Measurements from ENCODE around the gene EYA3. TPM values are rescaled to one million over a fixed set of nuclear protein-coding genes. Genes with fewer than 3 reads are reported as not detected.

EYA3 gene
- total and polyA plus RNA-seq, 2 of the 8 experiments (the other 6 are each of a cell fraction or from before 2014, with no cell fraction given): 15.0 to 33.9 TPM

DNA sequence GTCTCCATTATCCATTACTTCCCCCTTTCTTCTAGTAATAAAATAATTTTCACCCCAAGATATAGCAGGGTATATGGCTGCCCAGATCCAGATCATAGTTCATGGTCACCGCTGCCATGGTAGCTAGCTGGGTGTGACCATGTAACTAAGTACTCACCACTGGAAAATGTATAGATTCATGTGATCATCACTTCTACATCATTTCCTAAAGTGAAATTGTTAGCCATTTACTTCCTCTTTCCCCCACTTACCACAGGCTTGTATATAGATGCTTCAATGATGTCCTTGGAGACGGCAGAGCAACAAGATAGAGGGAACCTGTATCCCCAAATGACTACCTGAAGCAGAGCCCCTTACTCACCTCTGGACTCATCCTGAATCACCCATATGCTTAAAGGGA, 22.7 kb upstream of the EYA3 start:
- no peaks in the 10 kb centered on the region for H3K9me3 ChIP-seq (ENCODE audit: insufficient read depth in 2 of 2, low read depth in 1 of 2, low read length in 1 of 2)
- H3K9ac ChIP-seq (replicated peaks in 1 of 4; ENCODE audit: extremely low read depth in 1 of 4, low read depth in 3 of 4, low read length in 3 of 4): no peak overlapping the region
- H3K18ac ChIP-seq (ENCODE audit: extremely low read depth, low read length): no peak overlapping the region
- H3K27me3 ChIP-seq (replicated peaks in 1 of 4; ENCODE audit: control insufficient read depth in 3 of 4, extremely low read depth in 1 of 4, insufficient read depth in 3 of 4, low read length in 3 of 4): no peaks in the 10 kb centered on the region
- H3K14ac ChIP-seq (ENCODE audit: insufficient read length): no peak overlapping the region
- H3K23ac ChIP-seq (ENCODE audit: insufficient read length): no peak overlapping the region
- no peaks in the 10 kb centered on the region for H3K36me3 ChIP-seq (ENCODE audit: control insufficient read depth in 2 of 4, insufficient read depth in 4 of 4, low read length in 3 of 4)
- H2BK15ac ChIP-seq (ENCODE audit: low read length): no peak overlapping the region
- H4K8ac ChIP-seq (ENCODE audit: extremely low read depth, insufficient read depth, low read length): no peak overlapping the region
- H2BK20ac ChIP-seq (ENCODE audit: low read length): no peak overlapping the region
- no peak for TF ChIP-seq SRF (IDR thresholded peaks at IDR 0.05; ENCODE audit: low read depth, low read length)
- ChIA-PET CTCF (ENCODE audit: partially characterized antibody) (interaction anchor here (0.8 to 5.6 kb wide), 6 partner anchors 8 to 84 kb away, joined by 3 to 80 read pairs (median 7); partner anchors contain the start of gene EYA3), POLR2A (ENCODE audit: partially characterized antibody) (interaction anchor here (1.4 kb wide), 1 partner anchor 19 kb away, joined by 3 read pairs; no protein-coding TSS in a partner anchor)
- H2BK120ac ChIP-seq (replicated peaks; ENCODE audit: low read depth, low read length): no peak overlapping the region
- H3K4me2 ChIP-seq (ENCODE audit: insufficient read depth in 1 of 2, low read depth in 2 of 2, low read length in 2 of 2): no peak overlapping the region
- DNase-seq (ENCODE audit: low read depth in 1 of 2, low spot score in 2 of 2): no peak
- H2BK5ac ChIP-seq (ENCODE audit: low read depth, low read length): no peak overlapping the region
- H2BK12ac ChIP-seq (ENCODE audit: low read depth, low read length): no peak overlapping the region
- H4K91ac ChIP-seq (replicated peaks; ENCODE audit: insufficient read length, low read length): no peak overlapping the region
- FAIRE-seq: no peak
- H4K5ac ChIP-seq (ENCODE audit: insufficient read length, low read depth, low read length): no peak overlapping the region
- H3K4me3 ChIP-seq (ENCODE audit: extremely low read depth in 1 of 4, insufficient read depth in 2 of 4, low read depth in 3 of 4, low read length in 4 of 4): no peak overlapping the region
- no peaks in the 10 kb centered on the region for H4K20me1 ChIP-seq (replicated peaks in 1 of 2; ENCODE audit: control insufficient read depth in 1 of 2, insufficient read depth in 2 of 2, low read length in 2 of 2)
- no peaks in the 10 kb centered on the region for H3K79me1 ChIP-seq (ENCODE audit: low read depth, low read length)
- no peaks in the 10 kb centered on the region for H3K4me1 ChIP-seq (replicated peaks in 1 of 4; ENCODE audit: control insufficient read depth in 3 of 4, insufficient read depth in 4 of 4, low read length in 3 of 4)
- H3K27ac ChIP-seq (ENCODE audit: low read depth, low read length): no peak overlapping the region
- H3K23me2 ChIP-seq (ENCODE audit: low read depth, low read length): 0 out of 2 replicates have a peak, but pooled peaks cover 1% of the 10 kb centered on the region
- H3K4ac ChIP-seq (replicated peaks; ENCODE audit: insufficient read length, low read depth, low read length): no peak overlapping the region
- H3K79me2 ChIP-seq (ENCODE audit: control insufficient read depth in 1 of 2, insufficient read depth in 2 of 2, low read length in 2 of 2): no peaks in the 10 kb centered on the region
- WGBS, 2 experiments (ENCODE audit: extremely low coverage in 1 of 2, insufficient coverage in 1 of 2, insufficient read length in 1 of 2, insufficient replicate concordance in 2 of 2, low coverage in 1 of 2, low lambda C conversion rate in 2 of 2, missing lambda C conversion rate in 1 of 2): 95% methylated on average over 2 of the region's 2 CpGs; no CpG with 5 or more reads in 1 of the 2 experiments
- no peak overlapping the region for H3K56ac ChIP-seq (replicated peaks; ENCODE audit: insufficient read length, low read depth, low read length)
- no peak overlapping the region for H2AK5ac ChIP-seq (ENCODE audit: low read depth, low read length)
- H2AFZ ChIP-seq (ENCODE audit: low read length): no peak overlapping the region

Data from H1 (cell line).